ENCODE data around the gene GJB2. TPM values are rescaled to one million over a fixed set of nuclear protein-coding genes. Genes with fewer than 3 reads are reported as not detected.

GJB2 gene
- total RNA-seq, 2 donors from 2014 or later, result 0.20 TPM; not detected in 1

DNA sequence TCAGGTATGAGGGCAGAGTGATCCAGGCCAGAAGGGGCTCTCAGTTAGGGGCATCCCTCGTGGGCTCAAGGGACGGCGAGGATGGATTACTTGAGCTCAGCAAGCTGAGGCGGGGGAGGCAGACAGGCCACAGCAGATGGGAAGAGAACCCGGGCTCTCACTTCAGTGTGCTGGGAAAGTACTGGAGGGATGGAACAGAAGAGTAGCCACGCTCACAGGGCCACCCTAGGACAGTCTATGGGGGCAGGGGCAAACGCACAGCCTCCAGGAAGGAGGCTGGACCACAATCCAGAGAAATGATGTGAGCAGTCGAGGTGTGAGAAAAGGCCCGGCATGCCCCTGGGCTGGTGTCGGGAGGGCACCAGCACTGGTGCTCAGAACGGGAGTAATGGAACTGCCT is 41.1 kb downstream of the GJB2 start:
- peaks cover 0 to 21% of the 10 kb centered on the region in 2 donors for H3K4me1 ChIP-seq
- TF ChIP-seq, protein P1, sequence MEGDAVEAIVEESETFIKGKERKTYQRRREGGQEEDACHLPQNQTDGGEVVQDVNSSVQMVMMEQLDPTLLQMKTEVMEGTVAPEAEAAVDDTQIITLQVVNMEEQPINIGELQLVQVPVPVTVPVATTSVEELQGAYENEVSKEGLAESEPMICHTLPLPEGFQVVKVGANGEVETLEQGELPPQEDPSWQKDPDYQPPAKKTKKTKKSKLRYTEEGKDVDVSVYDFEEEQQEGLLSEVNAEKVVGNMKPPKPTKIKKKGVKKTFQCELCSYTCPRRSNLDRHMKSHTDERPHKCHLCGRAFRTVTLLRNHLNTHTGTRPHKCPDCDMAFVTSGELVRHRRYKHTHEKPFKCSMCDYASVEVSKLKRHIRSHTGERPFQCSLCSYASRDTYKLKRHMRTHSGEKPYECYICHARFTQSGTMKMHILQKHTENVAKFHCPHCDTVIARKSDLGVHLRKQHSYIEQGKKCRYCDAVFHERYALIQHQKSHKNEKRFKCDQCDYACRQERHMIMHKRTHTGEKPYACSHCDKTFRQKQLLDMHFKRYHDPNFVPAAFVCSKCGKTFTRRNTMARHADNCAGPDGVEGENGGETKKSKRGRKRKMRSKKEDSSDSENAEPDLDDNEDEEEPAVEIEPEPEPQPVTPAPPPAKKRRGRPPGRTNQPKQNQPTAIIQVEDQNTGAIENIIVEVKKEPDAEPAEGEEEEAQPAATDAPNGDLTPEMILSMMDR (IDR thresholded peaks at IDR 0.05), result no peak
- H3K4me3 ChIP-seq, result no peak overlapping the region
- DNase-seq (ENCODE audit: low spot score), result no peak
- no peak overlapping the region for H3K27ac ChIP-seq
- H3K27me3 ChIP-seq, result no peaks in the 10 kb centered on the region
- H3K36me3 ChIP-seq, result no peaks in the 10 kb centered on the region
- no peaks in the 10 kb centered on the region for H3K9me3 ChIP-seq

DNA sequence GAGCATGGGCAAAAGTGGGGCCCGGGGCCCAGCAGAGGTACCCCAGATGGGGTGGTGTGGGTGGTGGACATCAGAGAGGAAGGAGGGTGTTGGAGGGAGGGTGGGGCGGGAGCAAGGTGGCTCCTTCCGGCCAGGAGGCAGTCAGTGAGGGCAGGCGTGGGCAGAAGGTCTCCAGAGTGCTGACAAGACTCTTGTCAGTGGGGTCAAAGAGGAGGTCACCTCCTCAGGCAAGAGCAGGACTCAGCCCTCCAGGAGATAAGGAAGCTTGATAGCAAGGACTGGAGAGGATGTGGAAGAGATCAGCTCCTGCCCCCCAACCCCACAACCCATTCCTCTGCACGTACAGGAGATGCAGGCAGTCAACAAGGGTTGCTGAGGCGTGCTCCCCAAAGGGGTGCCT is 41.7 kb downstream of the GJB2 start:
- H3K36me3 ChIP-seq, result no peaks in the 10 kb centered on the region
- DNase-seq (ENCODE audit: low spot score), result no peak
- no peaks in the 10 kb centered on the region for H3K27me3 ChIP-seq
- TF ChIP-seq, protein P1 (IDR thresholded peaks at IDR 0.05), result no peak
- H3K4me3 ChIP-seq, result no peak overlapping the region
- no peak overlapping the region for H3K27ac ChIP-seq
- peaks cover 0 to 21% of the 10 kb centered on the region in 2 donors for H3K4me1 ChIP-seq
- H3K9me3 ChIP-seq, result no peaks in the 10 kb centered on the region

GRCh38 chr13:20150561-20150960 is 42.2 kb downstream of the GJB2 start:
- H3K27me3 ChIP-seq, result no peaks in the 10 kb centered on the region
- no peak for DNase-seq (ENCODE audit: low spot score)
- no peaks in the 10 kb centered on the region for H3K9me3 ChIP-seq
- no peak overlapping the region for H3K27ac ChIP-seq
- TF ChIP-seq, protein P1 (IDR thresholded peaks at IDR 0.05), result no peak
- peaks cover 0 to 21% of the 10 kb centered on the region in 2 donors for H3K4me1 ChIP-seq
- no peak overlapping the region for H3K4me3 ChIP-seq
- no peaks in the 10 kb centered on the region for H3K36me3 ChIP-seq

GRCh38 chr13:20149762-20150161 is 43.0 kb downstream of the GJB2 start:
- DNase-seq (ENCODE audit: low spot score), result no peak
- TF ChIP-seq, protein P1 (IDR thresholded peaks at IDR 0.05), result no peak
- peaks cover 0 to 21% of the 10 kb centered on the region in 2 donors for H3K4me1 ChIP-seq
- H3K4me3 ChIP-seq, result no peak overlapping the region
- no peaks in the 10 kb centered on the region for H3K36me3 ChIP-seq
- peak overlapping the region in 1 of 2 donors; percentile 28 for H3K27ac ChIP-seq
- no peaks in the 10 kb centered on the region for H3K9me3 ChIP-seq
- H3K27me3 ChIP-seq, result no peaks in the 10 kb centered on the region

DNA sequence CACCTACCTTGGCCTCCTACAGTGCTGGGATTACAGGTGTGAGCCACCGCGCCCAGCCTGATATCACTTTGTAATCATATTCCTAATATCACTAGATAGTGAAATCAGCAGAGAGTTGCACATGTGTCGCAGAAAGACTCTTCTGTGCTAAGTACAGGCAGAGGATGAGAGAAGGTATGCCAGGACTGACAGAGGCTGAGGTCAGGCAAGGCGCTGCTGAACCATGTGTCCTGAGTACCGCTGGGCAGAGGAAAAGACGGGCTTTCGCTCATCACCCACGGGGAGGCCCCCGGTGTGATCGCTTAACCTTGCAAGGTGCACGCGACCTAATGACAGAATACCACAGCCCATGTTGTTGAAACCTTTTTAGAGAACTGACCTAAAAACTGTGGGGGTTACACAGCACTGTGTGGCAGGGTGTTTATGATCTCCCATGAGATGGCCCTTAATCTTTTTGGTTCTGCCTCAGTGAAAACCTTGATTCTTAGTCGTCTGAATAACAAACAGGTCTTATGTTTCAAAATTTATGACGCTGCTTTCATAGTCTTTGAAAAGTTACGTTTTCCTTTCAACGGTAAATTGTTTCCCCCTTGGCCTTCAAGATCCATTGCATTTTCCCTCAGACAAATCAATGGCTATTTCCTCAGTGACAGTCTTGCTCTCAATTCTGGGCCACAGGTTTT is 44.1 kb downstream of the GJB2 start:
- Histone ChIP-seq H3K4me1 (peaks cover 0 to 21% of the 10 kb centered on the region in 2 donors), H3K27ac (no peak overlapping the region), H3K9me3 (no peaks in the 10 kb centered on the region), H3K27me3 (no peaks in the 10 kb centered on the region), H3K4me3 (no peak overlapping the region), H3K36me3 (no peaks in the 10 kb centered on the region)
- no peak for DNase-seq (ENCODE audit: low spot score)
- TF ChIP-seq, protein P1 (IDR thresholded peaks at IDR 0.05), result no peak

GRCh38 chr13:20146381-20146780 is 46.4 kb downstream of the GJB2 start:
- no peak overlapping the region for H3K27ac ChIP-seq
- peaks cover 0 to 32% of the 10 kb centered on the region in 2 donors for H3K4me1 ChIP-seq
- H3K36me3 ChIP-seq, result no peaks in the 10 kb centered on the region
- TF ChIP-seq, protein P1 (IDR thresholded peaks at IDR 0.05), result no peak
- no peak for DNase-seq (ENCODE audit: low spot score)
- H3K9me3 ChIP-seq, result no peaks in the 10 kb centered on the region
- no peaks in the 10 kb centered on the region for H3K27me3 ChIP-seq
- no peak overlapping the region for H3K4me3 ChIP-seq
